ENCODE results near the gene PTP4A2. TPM values are rescaled to one million over a fixed set of nuclear protein-coding genes. Genes with fewer than 3 reads are reported as not detected.

Gene PTP4A2
- total and polyA plus RNA-seq, 2 of the 13 experiments (the other 11 are each of a cell fraction or from before 2014, with no cell fraction given), result 173 to 225 TPM

- TF ChIP-seq ARNTL (CRISPR knock-in tag; IDR thresholded peaks at IDR 0.05) (peak; percentile 92), SMC3 (IDR thresholded peaks at IDR 0.05; ENCODE audit: low read length) (no peak), KIAA2018 (CRISPR knock-in tag; IDR thresholded peaks at IDR 0.05; ENCODE audit: borderline replicate concordance) (no peak), HNRNPUL1 (IDR thresholded peaks at IDR 0.05; ENCODE audit: low read depth, low read length) (0 out of 2 replicates have a peak, but pooled peaks have one; percentile 35), ZNF34 (CRISPR knock-in tag; IDR thresholded peaks at IDR 0.05; ENCODE audit: borderline replicate concordance) (peak; percentile 93), FOSL2 (CRISPR knock-in tag; IDR thresholded peaks at IDR 0.05) (peak; percentile 76), MTA3 (CRISPR knock-in tag; IDR thresholded peaks at IDR 0.05) (no peak), ZNF660 (CRISPR knock-in tag; IDR thresholded peaks at IDR 0.05; ENCODE audit: borderline replicate concordance, low read depth) (peak; percentile 84; the same call in 1 of the 2 replicates), ZNF652 (CRISPR knock-in tag; IDR thresholded peaks at IDR 0.05; ENCODE audit: borderline replicate concordance, low read depth) (no peak), MYC (CRISPR knock-in tag; IDR thresholded peaks at IDR 0.05; ENCODE audit: borderline replicate concordance) (peak; percentile 98), RFX3 (CRISPR knock-in tag; IDR thresholded peaks at IDR 0.05) (peak; percentile 24; the same call in 1 of the 2 replicates), ZNF552 (CRISPR knock-in tag; IDR thresholded peaks at IDR 0.05; ENCODE audit: borderline replicate concordance) (peak; percentile 98), ZNF329 (CRISPR knock-in tag; IDR thresholded peaks at IDR 0.05; ENCODE audit: low read depth) (peak; percentile 80; the same call in 1 of the 2 replicates)
- TF ChIP-seq, protein P1, sequence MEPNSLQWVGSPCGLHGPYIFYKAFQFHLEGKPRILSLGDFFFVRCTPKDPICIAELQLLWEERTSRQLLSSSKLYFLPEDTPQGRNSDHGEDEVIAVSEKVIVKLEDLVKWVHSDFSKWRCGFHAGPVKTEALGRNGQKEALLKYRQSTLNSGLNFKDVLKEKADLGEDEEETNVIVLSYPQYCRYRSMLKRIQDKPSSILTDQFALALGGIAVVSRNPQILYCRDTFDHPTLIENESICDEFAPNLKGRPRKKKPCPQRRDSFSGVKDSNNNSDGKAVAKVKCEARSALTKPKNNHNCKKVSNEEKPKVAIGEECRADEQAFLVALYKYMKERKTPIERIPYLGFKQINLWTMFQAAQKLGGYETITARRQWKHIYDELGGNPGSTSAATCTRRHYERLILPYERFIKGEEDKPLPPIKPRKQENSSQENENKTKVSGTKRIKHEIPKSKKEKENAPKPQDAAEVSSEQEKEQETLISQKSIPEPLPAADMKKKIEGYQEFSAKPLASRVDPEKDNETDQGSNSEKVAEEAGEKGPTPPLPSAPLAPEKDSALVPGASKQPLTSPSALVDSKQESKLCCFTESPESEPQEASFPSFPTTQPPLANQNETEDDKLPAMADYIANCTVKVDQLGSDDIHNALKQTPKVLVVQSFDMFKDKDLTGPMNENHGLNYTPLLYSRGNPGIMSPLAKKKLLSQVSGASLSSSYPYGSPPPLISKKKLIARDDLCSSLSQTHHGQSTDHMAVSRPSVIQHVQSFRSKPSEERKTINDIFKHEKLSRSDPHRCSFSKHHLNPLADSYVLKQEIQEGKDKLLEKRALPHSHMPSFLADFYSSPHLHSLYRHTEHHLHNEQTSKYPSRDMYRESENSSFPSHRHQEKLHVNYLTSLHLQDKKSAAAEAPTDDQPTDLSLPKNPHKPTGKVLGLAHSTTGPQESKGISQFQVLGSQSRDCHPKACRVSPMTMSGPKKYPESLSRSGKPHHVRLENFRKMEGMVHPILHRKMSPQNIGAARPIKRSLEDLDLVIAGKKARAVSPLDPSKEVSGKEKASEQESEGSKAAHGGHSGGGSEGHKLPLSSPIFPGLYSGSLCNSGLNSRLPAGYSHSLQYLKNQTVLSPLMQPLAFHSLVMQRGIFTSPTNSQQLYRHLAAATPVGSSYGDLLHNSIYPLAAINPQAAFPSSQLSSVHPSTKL (CRISPR knock-in tag; IDR thresholded peaks at IDR 0.05), result peak; percentile 81
- TF ChIP-seq, protein P2, sequence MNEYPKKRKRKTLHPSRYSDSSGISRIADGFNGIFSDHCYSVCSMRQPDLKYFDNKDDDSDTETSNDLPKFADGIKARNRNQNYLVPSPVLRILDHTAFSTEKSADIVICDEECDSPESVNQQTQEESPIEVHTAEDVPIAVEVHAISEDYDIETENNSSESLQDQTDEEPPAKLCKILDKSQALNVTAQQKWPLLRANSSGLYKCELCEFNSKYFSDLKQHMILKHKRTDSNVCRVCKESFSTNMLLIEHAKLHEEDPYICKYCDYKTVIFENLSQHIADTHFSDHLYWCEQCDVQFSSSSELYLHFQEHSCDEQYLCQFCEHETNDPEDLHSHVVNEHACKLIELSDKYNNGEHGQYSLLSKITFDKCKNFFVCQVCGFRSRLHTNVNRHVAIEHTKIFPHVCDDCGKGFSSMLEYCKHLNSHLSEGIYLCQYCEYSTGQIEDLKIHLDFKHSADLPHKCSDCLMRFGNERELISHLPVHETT (CRISPR knock-in tag; conservative IDR thresholded peaks at IDR 0.05), result peak; percentile 85
Observed at GRCh38 chr1:31938184-31938975, at the start of gene PTP4A2 (continued).

All from HepG2 (cell line).